GM19328 (cell line): ENCODE results near the gene CBLN2.

Source experiments
- ATAC-seq: cut with Tn5 transposase; IDR thresholded peaks from one replicate; pipeline ENCODE4 v1.9.1; 2021; ENCODE audit warnings: mild to moderate bottlenecking, moderate library complexity; ENCODE audit not compliant: unreplicated experiment

The CBLN2 gene

GRCh38 chr18:72544092-72544886 lies at the start of gene CBLN2:
Gene CBLN2, minus strand, starts transcription at chr18:72544342. Its CDS starts 2,182 bp downstream, at chr18:72542160.
- ATAC-seq = peak; percentile 86

- no peak for ATAC-seq
Observed at GRCh38 chr18:72588360-72588759, 44.2 kb upstream of the CBLN2 start.

DNA sequence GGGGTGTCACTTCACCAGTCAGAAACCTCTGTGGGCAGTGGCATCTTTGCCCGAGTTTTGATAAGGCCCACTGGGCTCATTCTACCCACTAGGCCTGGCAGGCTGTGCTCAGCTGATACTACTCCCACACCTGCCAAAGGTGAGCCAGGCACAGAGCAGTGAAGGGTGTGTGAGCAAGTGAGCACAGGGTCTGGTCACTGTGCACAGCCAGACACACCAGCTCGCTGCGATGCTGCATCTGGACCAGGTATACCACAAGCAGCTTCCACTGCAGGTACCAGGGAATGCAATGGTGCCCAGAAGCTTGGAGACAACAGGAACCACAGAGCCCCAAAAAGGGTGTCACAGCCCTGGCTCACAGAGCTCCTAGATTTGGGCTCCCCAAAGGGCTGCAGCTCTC lies 40.6 kb upstream of the CBLN2 start:
- no peak for ATAC-seq

DNA sequence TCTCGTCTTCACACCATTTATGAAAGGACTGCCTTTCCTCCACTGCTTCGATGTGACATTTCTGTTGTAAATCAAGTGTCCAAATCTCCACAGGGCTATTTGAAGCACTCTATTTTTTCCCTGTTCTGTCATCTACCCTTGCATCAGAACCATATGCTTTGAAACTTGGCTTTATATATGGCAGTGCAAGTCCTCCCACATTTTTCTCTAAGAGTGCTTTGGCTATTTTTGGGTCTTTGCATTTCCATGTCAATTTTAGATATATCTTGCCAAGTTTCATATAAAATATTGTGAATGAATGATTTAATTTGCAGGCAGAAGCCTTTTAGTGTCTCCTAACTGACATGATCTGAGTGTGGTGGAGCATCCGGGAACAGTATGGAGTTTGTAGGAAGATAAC lies 37.8 kb upstream of the CBLN2 start:
- ATAC-seq = no peak

- no peak for ATAC-seq
Observed at GRCh38 chr18:72572896-72573295, 28.8 kb upstream of the CBLN2 start.

- ATAC-seq = no peak
Observed at GRCh38 chr18:72566290-72566689, 22.1 kb upstream of the CBLN2 start.

GRCh38 chr18:72555968-72556367 lies 11.8 kb upstream of the CBLN2 start:
- ATAC-seq = no peak

GRCh38 chr18:72555101-72555500 lies 11.0 kb upstream of the CBLN2 start:
- no peak for ATAC-seq

- ATAC-seq = no peak
Observed at GRCh38 chr18:72543357-72544055, 636 bp downstream of the CBLN2 start.

DNA sequence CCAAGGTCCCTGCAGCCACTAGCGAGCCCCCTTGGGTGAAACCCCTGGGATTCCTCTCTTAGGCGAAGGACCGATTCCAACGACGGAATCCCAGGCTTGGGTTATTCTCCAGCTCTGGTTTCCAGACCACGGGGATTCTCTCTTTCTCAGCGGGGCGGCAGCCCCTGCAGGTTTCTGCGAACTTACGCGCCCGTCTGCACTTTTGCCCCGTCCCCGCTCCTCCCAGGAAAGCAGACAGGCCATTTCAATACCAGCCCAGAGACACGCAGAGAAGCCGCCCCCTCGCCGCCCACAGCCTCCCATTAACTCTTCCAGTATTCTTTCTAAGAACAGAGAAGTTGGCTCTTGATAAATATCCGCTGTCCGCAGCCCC lies 1.2 kb downstream of the CBLN2 start:
- no peak for ATAC-seq

DNA sequence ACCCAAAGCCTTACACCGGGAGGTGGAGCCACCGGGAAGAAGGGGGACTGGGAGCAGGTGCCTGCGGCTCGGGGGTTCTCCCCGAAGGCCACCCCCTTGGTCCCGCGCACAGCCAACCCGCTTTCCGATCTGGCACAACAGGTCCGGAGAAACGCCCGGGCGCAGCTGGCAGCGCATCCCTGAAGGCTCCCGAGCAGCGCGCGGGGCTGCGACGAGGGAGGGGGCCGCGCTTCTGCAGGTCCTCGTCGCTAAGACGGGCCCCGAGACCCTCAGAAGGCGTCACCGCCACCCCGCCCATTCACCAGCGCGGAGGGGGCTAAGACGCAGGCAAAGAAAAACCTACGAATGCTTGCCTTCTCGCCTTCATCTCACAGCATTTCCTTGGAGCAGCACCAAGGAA lies 1.8 kb downstream of the CBLN2 start:
- ATAC-seq = no peak

DNA sequence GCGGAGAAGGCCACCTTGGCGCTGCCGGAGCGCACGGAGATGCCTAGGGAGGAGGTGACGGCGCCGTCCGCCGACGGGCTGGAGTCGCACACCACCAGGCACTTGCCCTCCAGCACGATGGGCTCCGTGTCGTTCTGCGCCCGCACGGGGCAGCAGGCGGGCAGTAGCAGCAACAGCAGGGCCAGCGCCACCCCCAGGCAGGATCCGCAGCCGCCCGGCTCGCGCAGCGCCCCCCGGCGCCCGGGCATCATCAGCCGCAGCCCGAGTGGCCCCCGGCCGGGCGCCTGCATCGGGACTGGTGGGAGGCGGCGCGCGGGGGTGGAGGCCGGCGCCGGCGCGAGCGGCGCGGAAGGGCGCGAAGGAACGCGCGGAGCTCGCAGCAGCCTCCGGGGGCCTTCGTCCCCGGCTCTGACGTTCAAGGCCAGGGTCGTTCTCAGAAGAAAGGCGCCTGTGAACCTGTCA lies 2.2 kb downstream of the CBLN2 start:
- ATAC-seq = no peak

DNA sequence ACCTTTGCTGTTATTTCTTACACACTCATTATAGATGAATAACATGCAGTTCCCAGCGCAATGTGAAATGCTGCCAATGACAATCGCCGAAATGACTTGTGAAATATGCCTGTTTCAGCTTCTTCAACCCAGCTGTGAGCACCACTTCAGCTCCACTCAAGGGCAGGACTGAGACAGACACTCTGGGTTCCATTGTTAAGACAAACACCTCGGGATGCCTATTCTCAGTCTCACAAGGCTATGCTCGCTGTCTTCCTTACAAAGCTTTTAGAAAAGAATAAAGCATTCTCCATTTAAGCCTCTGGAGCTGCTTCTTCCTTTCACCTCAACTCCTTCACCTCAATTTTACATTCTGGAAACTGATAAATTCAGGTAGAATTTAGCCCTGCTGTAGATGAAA lies 4.2 kb downstream of the CBLN2 start:
- no peak for ATAC-seq

- ATAC-seq = no peak
Observed at GRCh38 chr18:72530622-72531021, 13.5 kb downstream of the CBLN2 start.

GRCh38 chr18:72504866-72505265 lies 39.3 kb downstream of the CBLN2 start:
- ATAC-seq = no peak

DNA sequence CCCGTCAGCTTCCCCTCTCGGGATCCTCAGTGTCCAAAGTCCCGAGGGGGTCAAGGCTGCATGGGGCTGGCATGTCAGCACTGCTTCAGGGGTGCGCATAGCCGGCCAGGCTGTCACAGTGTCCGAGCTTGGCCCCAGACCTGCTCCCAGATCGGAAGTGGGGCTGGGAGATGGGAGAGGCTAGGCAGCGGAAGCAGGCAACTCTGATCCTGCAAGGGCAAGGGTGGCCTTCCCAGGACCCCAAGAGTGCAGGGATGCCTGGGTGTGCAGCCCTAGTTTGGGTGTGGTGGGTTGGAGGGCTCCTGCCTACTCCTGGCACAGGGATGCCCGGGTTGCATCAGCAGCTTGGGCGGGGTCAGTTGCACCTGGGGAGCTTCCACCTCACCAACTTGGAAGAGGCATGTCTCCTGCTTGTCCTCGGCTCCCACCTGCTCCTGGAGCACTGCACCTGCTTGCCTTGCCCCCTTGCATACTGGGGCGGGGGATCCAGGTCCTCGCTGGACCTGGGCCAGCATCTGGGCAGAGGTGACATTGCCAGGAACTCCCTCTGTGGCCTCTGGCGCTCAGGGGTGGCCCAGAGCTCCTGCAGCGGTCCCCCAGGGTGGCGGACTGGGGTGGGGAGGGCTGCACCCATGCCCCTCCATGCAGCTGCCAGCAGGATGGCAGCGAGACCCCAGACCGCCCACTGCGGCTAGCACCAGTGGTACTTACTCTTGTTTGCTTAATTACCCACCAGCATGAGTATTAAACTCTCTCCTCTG lies 41.3 kb downstream of the CBLN2 start:
- no peak for ATAC-seq

- no peak for ATAC-seq
Observed at GRCh38 chr18:72492497-72492896, 51.6 kb downstream of the CBLN2 start.
